IMR-90 (cell line): ENCODE data around the gene SSU72. TPM values are rescaled to one million over a fixed set of nuclear protein-coding genes. Genes with fewer than 3 reads are reported as not detected.
A peak's percentile ranks its signal among the peaks of the same experiment; 100 is the strongest.

Experiments
- ATAC-seq: fragments of 200-7000 bp; cut with Tn5 transposase; 2 replicates; pipeline ENCODE4 v1.9.1; 2020; ENCODE audit warnings: low read depth, mild to moderate bottlenecking, moderate library complexity
- BruUV-seq: library from RNA; stranded (reverse); fragments of 400-500 nt; replicated peaks from 2 replicates; lab custom pipeline; 2021; lab: Mats Ljungman, UMichigan
- CTCF ChIA-PET: fragments of 300-600 bp; formaldehyde crosslinking; extraction: SDS; loops from one replicate; lab custom pipeline; 2021; ENCODE audit warnings: antibody characterized with exemption; lab: Yijun Ruan, JAX
- POLR2A ChIA-PET: fragments of 300-600 bp; sonication (Branson Sonifier 250); formaldehyde crosslinking; loops from one replicate; lab custom pipeline; 2022; ENCODE audit warnings: antibody characterized with exemption; ENCODE audit not compliant: unreplicated experiment; lab: Charles Lee
- DNase-seq: peaks from one replicate; pipeline ENCODE4 v3.0.0; 2013
- H2AFZ ChIP-seq: replicated peaks from 2 replicates; pipeline ENCODE3; 2013; ENCODE audit warnings: low read length, mild to moderate bottlenecking; ENCODE audit not compliant: poor library complexity
- H2AK5ac ChIP-seq: 2 replicates; pipeline ENCODE4 v1.6.1; 2013; ENCODE audit warnings: low read depth, low read length, inconsistent platforms
- H2AK9ac ChIP-seq: replicated peaks from 2 replicates; pipeline ENCODE3; 2013; ENCODE audit warnings: mild to moderate bottlenecking, low read depth, low read length, moderate library complexity; ENCODE audit not compliant: poor library complexity
- H2BK120ac ChIP-seq: 2 replicates; pipeline ENCODE4 v1.6.1; 2013; ENCODE audit warnings: low read depth, low read length, inconsistent platforms
- H2BK15ac ChIP-seq: 3 replicates; pipeline ENCODE4 v1.6.1; 2013; ENCODE audit warnings: low read depth, low read length, inconsistent platforms
- H2BK20ac ChIP-seq: 2 replicates; pipeline ENCODE4 v1.6.1; 2013; ENCODE audit warnings: low read depth, mild to moderate bottlenecking, inconsistent platforms, low read length, moderate library complexity
- H2BK5ac ChIP-seq: 2 replicates; pipeline ENCODE4 v1.6.1; 2013; ENCODE audit warnings: mild to moderate bottlenecking, low read depth, low read length, inconsistent platforms; ENCODE audit not compliant: poor library complexity, severe bottlenecking
- H3K14ac ChIP-seq: replicated peaks from 2 replicates; pipeline ENCODE4 v1.6.1; 2013; ENCODE audit warnings: low read depth, low read length, inconsistent platforms
- H3K18ac ChIP-seq: 2 replicates; pipeline ENCODE4 v1.6.1; 2013; ENCODE audit warnings: low read depth, low read length, control low read depth
- H3K23ac ChIP-seq: 2 replicates; pipeline ENCODE4 v1.6.1; 2013; ENCODE audit warnings: low read depth, low read length, inconsistent platforms
- H3K27ac ChIP-seq: 2 replicates; pipeline ENCODE4 v1.5.1; 2013; ENCODE audit warnings: mild to moderate bottlenecking, control low read depth, low read length; ENCODE audit not compliant: insufficient read depth
- H3K27me3 ChIP-seq: 2 replicates; pipeline ENCODE4 v1.6.1; 2013; ENCODE audit warnings: low read length; ENCODE audit not compliant: control insufficient read depth, insufficient read depth
- H3K36me3 ChIP-seq: 2 replicates; pipeline ENCODE4 v1.6.1; 2013; ENCODE audit warnings: low read length, mixed read lengths; ENCODE audit not compliant: control insufficient read depth, insufficient read depth
- H3K4ac ChIP-seq: 2 replicates; pipeline ENCODE4 v1.6.1; 2013; ENCODE audit warnings: low read depth, low read length, inconsistent platforms
- H3K4me1 ChIP-seq: 2 replicates; pipeline ENCODE4 v1.6.1; 2013; ENCODE audit warnings: low read length, mixed read lengths; ENCODE audit not compliant: control insufficient read depth, insufficient read depth
- H3K4me2 ChIP-seq: 2 replicates; pipeline ENCODE4 v1.6.1; 2013; ENCODE audit warnings: low read depth, mild to moderate bottlenecking, control low read depth, low read length, moderate library complexity
- H3K4me3 ChIP-seq: 2 replicates; pipeline ENCODE4 v1.5.1; 2013; ENCODE audit warnings: low read depth, mild to moderate bottlenecking, control low read depth, low read length, moderate library complexity; ENCODE audit not compliant: insufficient read depth
- H3K56ac ChIP-seq: 2 replicates; pipeline ENCODE4 v1.6.1; 2013; ENCODE audit warnings: low read length, inconsistent platforms; ENCODE audit not compliant: insufficient read depth; ENCODE audit errors: extremely low read depth
- H3K79me1 ChIP-seq, 2 experiments: 2 replicates each; pipeline ENCODE4 v1.6.1; 2013; ENCODE audit warnings: low read length in 2 of 2, inconsistent platforms in 1 of 2, low read depth in 1 of 2
- H3K9ac ChIP-seq: 2 replicates; pipeline ENCODE4 v1.6.1; 2013; ENCODE audit warnings: low read depth, low read length, control low read depth
- H3K9me1 ChIP-seq: 2 replicates; pipeline ENCODE4 v1.6.1; 2013; ENCODE audit warnings: low read length, inconsistent platforms; ENCODE audit not compliant: insufficient read depth
- H3K9me3 ChIP-seq: 2 replicates; pipeline ENCODE4 v1.6.1; 2013; ENCODE audit warnings: low read length; ENCODE audit not compliant: control insufficient read depth, insufficient read depth
- H4K20me1 ChIP-seq: 2 replicates; pipeline ENCODE4 v1.6.1; 2013; ENCODE audit warnings: low read length, inconsistent platforms; ENCODE audit not compliant: insufficient read depth
- H4K5ac ChIP-seq: 2 replicates; pipeline ENCODE4 v1.6.1; 2013; ENCODE audit warnings: mild to moderate bottlenecking, low read depth, low read length, control low read depth
- H4K8ac ChIP-seq, 2 experiments: 2 replicates each; pipeline ENCODE4 v1.6.1; 2013; ENCODE audit warnings: low read depth in 2 of 2, low read length in 2 of 2, control low read depth in 1 of 2, inconsistent platforms in 1 of 2
- H4K91ac ChIP-seq: 2 replicates; pipeline ENCODE4 v1.6.1; 2013; ENCODE audit warnings: low read depth, low read length, inconsistent platforms; ENCODE audit not compliant: insufficient read depth
- BHLHE40 ChIP-seq: fragments of 150-350 bp; IDR thresholded peaks from 2 replicates; pipeline ENCODE4 v1.6.1; 2016; ENCODE audit warnings: mild to moderate bottlenecking, low read depth, low read length
- CEBPB ChIP-seq: IDR thresholded peaks from 2 replicates; pipeline ENCODE4 v1.6.1; 2012; ENCODE audit warnings: low read depth, low read length, improper control_type of control experiment
- CHD1 ChIP-seq: IDR thresholded peaks from 2 replicates; pipeline ENCODE4 v1.6.1; 2012; ENCODE audit warnings: low read depth, low read length, improper control_type of control experiment
- FOS ChIP-seq: fragments of 150-350 bp; IDR thresholded peaks from 2 replicates; pipeline ENCODE4 v1.6.1; 2016; ENCODE audit warnings: low read depth, low read length
- MAFK ChIP-seq: IDR thresholded peaks from 2 replicates; pipeline ENCODE4 v1.6.1; 2012; ENCODE audit warnings: low read depth, low read length, improper control_type of control experiment
- MXI1 ChIP-seq: IDR thresholded peaks from 2 replicates; pipeline ENCODE4 v1.6.1; 2012; ENCODE audit warnings: low read depth, mild to moderate bottlenecking, low read length, moderate library complexity, borderline replicate concordance
- RAD21 ChIP-seq: IDR thresholded peaks from 2 replicates; pipeline ENCODE4 v1.6.1; 2012; ENCODE audit warnings: low read length, improper control_type of control experiment
- RFX5 ChIP-seq: IDR thresholded peaks from 2 replicates; pipeline ENCODE4 v1.8.0; 2012; ENCODE audit warnings: low read depth, mild to moderate bottlenecking, low read length, moderate library complexity
- SMC3 ChIP-seq: fragments of 150-350 bp; IDR thresholded peaks from 2 replicates; pipeline ENCODE4 v1.6.1; 2016; ENCODE audit warnings: low read depth, mild to moderate bottlenecking, antibody characterized with exemption, low read length, moderate library complexity
- WGBS, 2 experiments: methylation state at CpG; one replicate each; pipeline versions ENCODE4 v1.1.5 to v1.1.7; 2013; ENCODE audit warnings: missing lambda C conversion rate in 2 of 2; ENCODE audit not compliant: insufficient read length in 1 of 2; ENCODE audit errors: extremely low coverage in 2 of 2; 5-methylcytosine and 5-hydroxymethylcytosine counted together
- dilution Hi-C: fragments of 300-500 bp; cut with HindIII; formaldehyde crosslinking; loops from one replicate; pipeline ENCODE4 v1.14.3; 2018; ENCODE audit warnings: low sequenced_read_pairs; ENCODE audit not compliant: unreplicated experiment
- in situ Hi-C: fragments of 300-500 bp; cut with MboI; formaldehyde crosslinking; loops from 3 replicates; pipeline ENCODE4 v1.14.3; 2019; ENCODE audit warnings: low sequenced_read_pairs, inconsistent platforms, mixed read lengths
- intact Hi-C: fragments of 100-400 bp; cut with micrococcal nuclease; formaldehyde crosslinking; loops from 2 replicates; pipeline ENCODE4 v1.10.0; 2022
- polyA plus RNA-seq, 3 experiments: library from polyadenylated mRNA; depleted of rRNA; stranded (reverse); fragments of >200 nt; gene quantifications; 2 replicates each; pipeline ENCODE4 v1.2.3, GENCODE V29; 2012; ENCODE audit warnings: low replicate concordance in 1 of 3
- total RNA-seq: library from RNA; depleted of rRNA; stranded (reverse); fragments of >200 nt; gene quantifications from 2 replicates; pipeline ENCODE4 v1.2.3, GENCODE V29; 2012

The SSU72 gene
- total and polyA plus RNA-seq, 2 of the 4 experiments (the other 2 are of a cell fraction), result 33.7 to 88.4 TPM

DNA sequence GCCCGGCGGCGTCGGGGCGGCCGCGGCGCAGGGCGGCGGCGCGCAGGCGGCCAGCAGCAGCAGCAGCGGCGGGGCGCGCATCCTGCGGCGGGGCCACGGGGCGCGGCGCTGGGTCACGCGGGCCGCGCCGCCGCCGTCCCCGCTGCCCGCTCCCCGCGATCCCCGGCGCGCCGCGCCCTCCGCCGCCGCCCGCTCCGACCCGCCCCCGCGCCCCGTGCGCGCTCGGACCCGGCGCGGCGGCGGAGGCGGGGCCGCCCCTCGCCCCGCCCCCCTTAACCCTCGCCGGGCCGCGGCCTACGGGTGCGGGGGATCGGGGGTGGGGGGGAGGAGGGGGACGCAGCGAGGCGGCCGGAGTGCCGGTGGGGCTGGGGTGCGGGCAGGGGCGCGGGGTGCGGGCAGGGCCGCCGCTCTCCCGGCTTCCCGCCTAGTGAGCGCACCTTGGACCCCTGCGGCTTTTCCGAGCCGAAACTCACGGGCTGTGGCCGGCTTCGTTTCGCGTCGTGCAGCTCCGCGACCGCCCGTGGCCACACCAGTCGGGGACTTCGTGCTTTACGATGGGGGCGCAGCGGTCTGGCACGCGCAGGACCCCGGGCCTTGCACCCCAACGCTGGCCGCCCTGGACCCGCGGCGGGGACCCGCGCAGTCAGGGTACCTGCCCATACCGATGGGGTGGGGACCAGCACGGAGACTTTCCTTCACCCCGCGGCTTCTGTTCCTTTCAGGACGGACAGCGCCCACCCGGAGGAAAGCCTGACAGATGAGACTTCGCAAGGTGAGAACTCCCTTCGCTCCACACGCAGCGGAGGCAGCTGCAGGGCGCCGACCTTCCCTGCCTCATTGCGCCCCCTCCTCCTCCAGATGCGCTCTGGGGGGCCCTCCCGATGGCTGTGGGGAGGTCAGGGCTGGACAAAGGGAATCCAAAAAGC, 25.5 kb upstream of the SSU72 start, which contains the start of gene FNDC10:
TSS of gene FNDC10 (minus strand) at position 201 of the 926 bp plus-strand sequence. CDS start at position 81, 120 bp downstream.
- Histone ChIP-seq H2BK5ac (no peak within 1 kb of the TSS), H3K9me1 (no peaks in the 10 kb centered on the region), H2BK15ac (no peak within 1 kb of the TSS), H3K4me1 (peaks cover 10% of the 10 kb centered on the region; the same call in 1 of the 2 replicates), H3K27ac (no peak within 1 kb of the TSS; the same call in 1 of the 2 replicates), H3K27me3 (peaks cover 22% of the 10 kb centered on the region), H3K9ac (0 out of 2 replicates have a peak within 1 kb of the TSS, but pooled peaks have one; percentile 14), H3K36me3 (no peaks in the 10 kb centered on the region), H3K18ac (no peak within 1 kb of the TSS), H3K4me2 (peak within 1 kb of the TSS; percentile 83), H4K91ac (no peak within 1 kb of the TSS), H2AFZ (peak within 1 kb of the TSS; percentile 91), H3K23ac (no peak within 1 kb of the TSS), H2AK5ac (no peak within 1 kb of the TSS; the same call in 1 of the 2 replicates), H4K20me1 (no peaks in the 10 kb centered on the region), H3K4me3 (peak within 1 kb of the TSS; percentile 57), H3K9me3 (no peaks in the 10 kb centered on the region), H3K14ac (no peak within 1 kb of the TSS), H2BK120ac (no peak within 1 kb of the TSS), H4K8ac (no peak within 1 kb of the TSS), H3K56ac (no peak within 1 kb of the TSS), H3K79me1 (no peaks in the 10 kb centered on the region), H2AK9ac (peak within 1 kb of the TSS; percentile 87), H2BK20ac (no peak within 1 kb of the TSS), H4K5ac (no peak within 1 kb of the TSS), H3K4ac (0 out of 2 replicates have a peak within 1 kb of the TSS, but pooled peaks have one; percentile 27)
- WGBS, 2 experiments, result 2% methylated on average over 37 of the region's 125 CpGs; no CpG with 5 or more reads in 1 of the 2 experiments
- in situ Hi-C loops, result no loop called here
- DNase-seq (no peak), ATAC-seq (peak; percentile 78)
- ChIA-PET POLR2A (no interaction called here), CTCF (no interaction called here)
- dilution Hi-C loops, result no loop called here
- BruUV-seq, result no TSS peak
- intact Hi-C loops, result no loop called here
- TF ChIP-seq FOS (no peak), RAD21 (no peak), MXI1 (no peak), BHLHE40 (no peak), CEBPB (no peak), RFX5 (no peak), SMC3 (no peak), CHD1 (no peak), MAFK (no peak)
